Measurements from ENCODE around the gene ACTR8. TPM values are rescaled to one million over a fixed set of nuclear protein-coding genes. Genes with fewer than 3 reads are reported as not detected.
A peak's percentile ranks its signal among the peaks of the same experiment; 100 is the strongest.

ACTR8 gene
- total and polyA plus RNA-seq, 12 donors: 10.8 to 48.4 (median 36.5) TPM

DNA sequence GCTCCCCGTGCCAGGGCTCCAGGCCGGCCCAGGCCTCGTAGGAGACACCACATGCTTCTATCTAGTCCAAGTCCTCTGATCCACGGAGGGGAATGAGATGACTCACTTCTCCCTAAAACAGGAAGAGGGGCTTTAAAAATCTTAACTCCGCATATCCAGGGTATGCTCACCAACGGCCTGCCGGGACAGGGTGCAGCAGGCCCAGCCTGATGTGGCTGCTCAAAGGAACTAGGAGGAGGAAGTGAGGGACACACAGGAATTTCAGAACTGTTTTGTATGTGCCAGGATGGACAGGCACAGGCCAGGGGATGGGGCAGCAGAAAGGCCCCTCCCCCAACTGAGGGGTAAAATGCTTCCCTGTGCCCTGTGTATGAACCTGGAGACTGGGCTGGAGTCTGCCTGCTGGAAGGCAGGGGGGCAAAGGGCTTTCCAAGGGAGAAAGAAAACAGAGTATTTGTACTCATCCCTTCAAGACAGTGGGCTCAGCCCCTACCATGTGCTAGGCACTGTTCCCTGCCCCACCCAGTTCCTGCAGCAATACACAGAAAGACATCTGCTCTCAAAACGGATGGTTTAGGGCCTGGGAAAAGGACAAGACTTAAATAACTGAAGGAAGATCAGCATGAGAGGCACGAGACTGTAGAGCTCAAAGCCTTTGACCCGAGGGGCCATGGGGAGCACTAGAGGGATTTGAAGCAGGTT, 57.8 kb downstream of the ACTR8 start:
- DNase-seq (no peak), ATAC-seq (no peak)
- intact Hi-C loops (cut with DNase I): no loop called here
- 70 to 72% methylated on average over 10 of the region's 10 CpGs for WGBS, 2 donors
- Histone ChIP-seq H3K9me3 (no peaks in the 10 kb centered on the region), H3K27ac (no peak overlapping the region), H3K27me3 (peaks cover 0 to 4% (median 0%) of the 10 kb centered on the region in 7 donors), H3K4me3 (no peak overlapping the region), H3K36me3 (no peaks in the 10 kb centered on the region), H3K4me1 (no peaks in the 10 kb centered on the region)
- TF ChIP-seq, protein P1, sequence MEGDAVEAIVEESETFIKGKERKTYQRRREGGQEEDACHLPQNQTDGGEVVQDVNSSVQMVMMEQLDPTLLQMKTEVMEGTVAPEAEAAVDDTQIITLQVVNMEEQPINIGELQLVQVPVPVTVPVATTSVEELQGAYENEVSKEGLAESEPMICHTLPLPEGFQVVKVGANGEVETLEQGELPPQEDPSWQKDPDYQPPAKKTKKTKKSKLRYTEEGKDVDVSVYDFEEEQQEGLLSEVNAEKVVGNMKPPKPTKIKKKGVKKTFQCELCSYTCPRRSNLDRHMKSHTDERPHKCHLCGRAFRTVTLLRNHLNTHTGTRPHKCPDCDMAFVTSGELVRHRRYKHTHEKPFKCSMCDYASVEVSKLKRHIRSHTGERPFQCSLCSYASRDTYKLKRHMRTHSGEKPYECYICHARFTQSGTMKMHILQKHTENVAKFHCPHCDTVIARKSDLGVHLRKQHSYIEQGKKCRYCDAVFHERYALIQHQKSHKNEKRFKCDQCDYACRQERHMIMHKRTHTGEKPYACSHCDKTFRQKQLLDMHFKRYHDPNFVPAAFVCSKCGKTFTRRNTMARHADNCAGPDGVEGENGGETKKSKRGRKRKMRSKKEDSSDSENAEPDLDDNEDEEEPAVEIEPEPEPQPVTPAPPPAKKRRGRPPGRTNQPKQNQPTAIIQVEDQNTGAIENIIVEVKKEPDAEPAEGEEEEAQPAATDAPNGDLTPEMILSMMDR (IDR thresholded peaks at IDR 0.05): no peak

DNA sequence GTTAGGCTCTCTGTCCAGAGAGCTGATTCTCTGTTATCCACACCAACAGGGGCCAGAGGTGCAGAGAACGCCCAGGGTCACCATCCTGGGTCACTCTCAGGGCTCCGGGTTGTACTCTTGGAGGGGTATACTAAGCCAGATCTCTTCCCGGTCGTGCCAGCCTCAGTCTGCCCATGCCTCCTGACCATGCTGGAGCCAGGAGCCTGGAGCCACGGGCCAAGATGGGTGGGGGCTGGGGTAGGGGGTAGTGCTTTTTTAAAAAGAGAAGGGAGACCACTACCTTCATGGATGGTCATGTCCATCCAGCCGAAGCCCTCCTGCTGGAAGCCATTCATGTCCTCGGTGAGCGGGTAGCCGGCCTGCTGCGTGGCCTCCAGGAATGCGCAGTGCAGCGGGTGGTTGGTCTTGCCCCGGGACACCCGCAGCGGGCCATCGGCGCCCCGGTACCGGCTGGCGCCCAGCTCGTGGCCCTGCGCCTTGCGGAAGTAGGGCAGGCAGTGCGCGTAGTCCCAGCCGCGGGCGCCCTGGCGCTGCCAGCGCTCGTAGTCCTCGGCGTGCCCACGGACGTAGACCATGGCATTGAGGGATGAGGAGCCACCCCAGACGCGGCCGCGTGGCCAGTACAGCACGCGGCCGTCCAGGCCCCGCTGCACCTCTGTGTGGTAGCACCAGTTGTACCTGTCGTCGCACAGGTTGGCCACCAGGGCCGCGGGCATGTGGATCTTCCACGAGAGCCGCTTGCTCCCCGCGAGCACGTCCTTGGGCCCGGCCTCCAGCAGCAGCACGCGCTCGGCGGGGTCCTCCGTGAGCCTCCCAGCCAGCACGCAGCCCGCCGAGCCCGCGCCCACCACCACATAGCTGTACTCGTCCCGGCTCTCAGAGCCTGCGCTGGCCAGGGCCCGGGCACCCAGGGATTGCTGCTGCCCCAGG, 58.7 kb downstream of the ACTR8 start:
- no peaks in the 10 kb centered on the region for H3K9me3 ChIP-seq
- H3K27me3 ChIP-seq: peaks cover 0 to 6% (median 0%) of the 10 kb centered on the region in 7 donors
- intact Hi-C loops (cut with DNase I): no loop called here
- ATAC-seq (no peak), DNase-seq (no peak)
- no peaks in the 10 kb centered on the region for H3K4me1 ChIP-seq
- no peak overlapping the region for H3K27ac ChIP-seq
- H3K36me3 ChIP-seq: no peaks in the 10 kb centered on the region
- no peak overlapping the region for H3K4me3 ChIP-seq
- WGBS, 2 donors: 95 to 97% methylated on average over 66 to 67 of the region's 67 CpGs
- TF ChIP-seq, protein P1 (IDR thresholded peaks at IDR 0.05): no peak

DNA sequence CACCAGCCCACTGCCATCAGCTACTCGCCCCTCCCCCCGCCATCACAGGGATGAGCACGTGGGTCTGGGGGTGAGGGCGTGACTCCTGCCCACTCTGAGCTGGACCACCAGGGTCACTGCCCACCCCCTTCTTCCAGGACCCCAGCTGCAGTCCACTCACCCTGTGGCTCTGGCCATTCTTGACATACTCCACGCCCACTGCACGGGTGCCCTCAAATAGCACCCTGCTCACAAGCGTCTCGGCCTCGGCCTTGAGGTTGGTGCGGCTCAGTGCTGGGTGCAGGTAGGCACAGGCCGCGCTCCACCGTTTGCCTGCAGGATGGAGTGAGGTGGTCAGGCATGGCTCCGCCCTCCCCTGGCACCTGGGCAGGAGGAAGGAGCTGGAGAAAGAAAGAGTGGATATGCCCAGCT, 59.6 kb downstream of the ACTR8 start:
- TF ChIP-seq, protein P1 (IDR thresholded peaks at IDR 0.05): no peak
- no peak overlapping the region for H3K4me3 ChIP-seq
- H3K4me1 ChIP-seq: no peaks in the 10 kb centered on the region
- intact Hi-C loops (cut with DNase I): no loop called here
- ATAC-seq (no peak), DNase-seq (no peak)
- no peaks in the 10 kb centered on the region for H3K36me3 ChIP-seq
- no peak overlapping the region for H3K27ac ChIP-seq
- H3K9me3 ChIP-seq: no peaks in the 10 kb centered on the region
- 90 to 91% methylated on average over 14 of the region's 14 CpGs for WGBS, 2 donors
- H3K27me3 ChIP-seq: peaks cover 0 to 6% (median 0%) of the 10 kb centered on the region in 7 donors

DNA sequence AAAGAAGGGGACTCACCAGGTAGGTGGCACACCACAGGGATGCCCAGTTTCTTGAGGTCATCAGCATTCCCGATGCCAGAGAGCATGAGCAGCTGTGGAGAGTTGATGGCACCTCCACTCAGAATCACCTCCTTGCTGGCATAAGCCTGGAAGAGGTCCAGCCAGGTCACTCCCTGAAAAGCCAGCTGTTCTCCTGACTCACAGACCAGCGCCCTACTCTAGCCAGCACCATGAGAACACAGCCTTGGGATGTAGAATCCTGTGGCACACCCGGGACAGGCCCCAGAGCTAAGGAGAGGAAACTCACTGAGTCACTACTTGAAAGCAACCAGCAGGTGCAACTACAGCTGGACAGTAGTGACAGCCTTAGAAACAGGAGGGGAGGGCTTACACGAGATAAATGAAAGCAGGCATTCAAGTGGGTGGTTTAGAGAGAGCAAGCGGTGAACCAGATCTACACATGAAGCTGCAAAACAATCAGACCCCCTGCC, 60.3 kb downstream of the ACTR8 start:
- Histone ChIP-seq H3K4me1 (no peaks in the 10 kb centered on the region), H3K27ac (no peak overlapping the region), H3K4me3 (no peak overlapping the region), H3K9me3 (no peaks in the 10 kb centered on the region), H3K36me3 (no peaks in the 10 kb centered on the region), H3K27me3 (peaks cover 0 to 6% (median 0%) of the 10 kb centered on the region in 7 donors)
- 48 to 58% methylated on average over 5 of the region's 5 CpGs for WGBS, 2 donors
- intact Hi-C loops (cut with DNase I): no loop called here
- ATAC-seq (peak in 3 of 8 donors; percentile 21 to 77 (median 61)), DNase-seq (no peak)
- TF ChIP-seq, protein P1 (IDR thresholded peaks at IDR 0.05): no peak

Measured in heart right ventricle (tissue), 16 donors.